ENCODE results near the gene POLK.

Gene POLK

GRCh38 chr5:75522025-75522424, 10.3 kb downstream of the POLK start:
- TF ChIP-seq, protein P1, sequence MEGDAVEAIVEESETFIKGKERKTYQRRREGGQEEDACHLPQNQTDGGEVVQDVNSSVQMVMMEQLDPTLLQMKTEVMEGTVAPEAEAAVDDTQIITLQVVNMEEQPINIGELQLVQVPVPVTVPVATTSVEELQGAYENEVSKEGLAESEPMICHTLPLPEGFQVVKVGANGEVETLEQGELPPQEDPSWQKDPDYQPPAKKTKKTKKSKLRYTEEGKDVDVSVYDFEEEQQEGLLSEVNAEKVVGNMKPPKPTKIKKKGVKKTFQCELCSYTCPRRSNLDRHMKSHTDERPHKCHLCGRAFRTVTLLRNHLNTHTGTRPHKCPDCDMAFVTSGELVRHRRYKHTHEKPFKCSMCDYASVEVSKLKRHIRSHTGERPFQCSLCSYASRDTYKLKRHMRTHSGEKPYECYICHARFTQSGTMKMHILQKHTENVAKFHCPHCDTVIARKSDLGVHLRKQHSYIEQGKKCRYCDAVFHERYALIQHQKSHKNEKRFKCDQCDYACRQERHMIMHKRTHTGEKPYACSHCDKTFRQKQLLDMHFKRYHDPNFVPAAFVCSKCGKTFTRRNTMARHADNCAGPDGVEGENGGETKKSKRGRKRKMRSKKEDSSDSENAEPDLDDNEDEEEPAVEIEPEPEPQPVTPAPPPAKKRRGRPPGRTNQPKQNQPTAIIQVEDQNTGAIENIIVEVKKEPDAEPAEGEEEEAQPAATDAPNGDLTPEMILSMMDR (IDR thresholded peaks at IDR 0.05; ENCODE audit: insufficient read depth, low read depth, low read length, missing control alignments), result no peak
- H3K4me3 ChIP-seq (ENCODE audit: low read depth, low read length), result no peak overlapping the region
- DNase-seq (ENCODE audit: low read depth), result no peak

DNA sequence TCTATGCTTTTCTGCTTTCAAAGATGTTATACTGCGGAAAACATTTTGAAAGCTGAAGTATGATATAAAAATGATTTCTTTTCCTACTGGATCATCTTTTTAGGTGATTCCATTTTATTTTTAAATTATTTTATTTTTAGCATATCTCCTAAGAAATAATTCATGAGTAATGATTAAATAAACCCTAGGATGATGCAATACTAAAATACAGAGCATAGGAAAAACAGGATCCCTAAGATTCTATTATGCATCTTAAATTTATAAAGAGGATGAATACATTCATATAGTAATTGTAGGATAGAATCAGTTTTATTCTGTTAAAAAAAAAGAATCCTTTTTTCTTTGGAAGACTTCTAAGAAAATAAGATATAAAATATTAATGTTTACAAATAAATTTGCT, 10.9 kb downstream of the POLK start:
- DNase-seq (ENCODE audit: low read depth), result no peak
- no peak overlapping the region for H3K4me3 ChIP-seq (ENCODE audit: low read depth, low read length)

DNA sequence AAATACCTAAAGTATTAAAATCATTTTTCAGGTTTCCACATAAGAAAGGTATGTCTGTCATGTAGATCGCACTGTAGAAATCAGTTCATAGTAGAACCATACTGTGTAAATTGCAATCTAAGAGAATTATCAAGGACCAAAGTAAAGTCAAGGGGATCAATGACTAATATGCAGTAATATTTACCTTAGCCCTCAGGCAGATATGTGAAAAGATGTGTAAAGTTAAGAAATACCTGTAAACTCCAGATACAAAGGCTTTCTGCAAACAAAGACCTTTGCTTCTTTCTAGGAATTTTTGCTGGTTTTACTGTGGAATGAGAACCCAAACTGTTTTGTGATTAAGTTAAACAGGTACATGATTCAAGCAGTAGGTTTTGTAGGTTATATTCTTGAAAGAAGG, 11.6 kb downstream of the POLK start:
- TF ChIP-seq, protein P1 (IDR thresholded peaks at IDR 0.05; ENCODE audit: insufficient read depth, low read depth, low read length, missing control alignments), result no peak
- peak overlapping the region; percentile 37 for H3K4me3 ChIP-seq (ENCODE audit: low read depth, low read length)
- DNase-seq (ENCODE audit: low read depth), result no peak

More for the DNA sequence above, 10.9 kb downstream of the POLK start:
- TF ChIP-seq, protein P1 (IDR thresholded peaks at IDR 0.05; ENCODE audit: insufficient read depth, low read depth, low read length, missing control alignments), result no peak

DNA sequence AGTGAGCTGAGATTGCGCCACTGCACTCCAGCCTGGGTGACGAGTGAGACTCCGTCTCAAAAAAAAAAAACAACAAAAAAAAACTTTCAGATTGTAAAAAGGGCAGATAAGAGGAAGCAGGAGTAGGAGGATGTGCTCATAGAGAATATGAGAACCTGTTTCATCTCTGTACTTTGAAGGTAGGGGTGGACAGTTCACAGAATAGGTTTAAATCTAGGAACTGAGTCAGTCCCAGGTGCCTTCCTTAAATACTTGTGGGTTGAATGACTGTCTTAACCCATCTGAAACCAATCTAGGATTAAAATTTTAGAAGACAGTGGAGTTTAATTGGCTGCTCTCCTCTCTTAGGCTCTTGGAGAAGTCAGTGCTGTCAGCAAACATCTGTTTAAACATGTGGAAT, 12.4 kb downstream of the POLK start:
- DNase-seq (ENCODE audit: low read depth), result peak; percentile 82
- TF ChIP-seq, protein P1 (IDR thresholded peaks at IDR 0.05; ENCODE audit: insufficient read depth, low read depth, low read length, missing control alignments), result no peak
- H3K4me3 ChIP-seq (ENCODE audit: low read depth, low read length), result peak overlapping the region; percentile 37; the same call in 1 of the 2 replicates

DNA sequence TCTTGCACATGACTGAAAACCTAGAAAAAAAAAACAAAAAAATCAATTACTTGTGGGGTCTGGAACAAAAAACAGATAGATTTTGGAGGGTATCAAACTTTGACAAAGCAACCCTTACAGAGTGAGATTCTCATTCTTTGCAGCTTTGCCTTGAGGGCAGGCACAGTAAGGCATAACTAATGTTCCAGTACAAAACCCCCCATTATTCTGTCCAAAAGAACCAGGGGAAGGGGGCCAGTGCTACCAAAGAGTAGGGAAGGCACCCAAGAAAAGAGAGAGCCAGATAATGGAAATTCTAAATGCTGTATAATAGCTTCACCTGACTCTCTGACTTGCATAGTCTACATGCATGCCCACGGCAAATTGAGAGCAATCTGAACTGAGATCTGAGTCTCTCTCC, 12.9 kb downstream of the POLK start:
- DNase-seq (ENCODE audit: low read depth), result no peak
- no peak overlapping the region for H3K4me3 ChIP-seq (ENCODE audit: low read depth, low read length)
- TF ChIP-seq, protein P1 (IDR thresholded peaks at IDR 0.05; ENCODE audit: insufficient read depth, low read depth, low read length, missing control alignments), result no peak

GRCh38 chr5:75525344-75525743, 13.7 kb downstream of the POLK start:
- TF ChIP-seq, protein P1 (IDR thresholded peaks at IDR 0.05; ENCODE audit: insufficient read depth, low read depth, low read length, missing control alignments), result no peak
- DNase-seq (ENCODE audit: low read depth), result no peak
- no peak overlapping the region for H3K4me3 ChIP-seq (ENCODE audit: low read depth, low read length)

DNA sequence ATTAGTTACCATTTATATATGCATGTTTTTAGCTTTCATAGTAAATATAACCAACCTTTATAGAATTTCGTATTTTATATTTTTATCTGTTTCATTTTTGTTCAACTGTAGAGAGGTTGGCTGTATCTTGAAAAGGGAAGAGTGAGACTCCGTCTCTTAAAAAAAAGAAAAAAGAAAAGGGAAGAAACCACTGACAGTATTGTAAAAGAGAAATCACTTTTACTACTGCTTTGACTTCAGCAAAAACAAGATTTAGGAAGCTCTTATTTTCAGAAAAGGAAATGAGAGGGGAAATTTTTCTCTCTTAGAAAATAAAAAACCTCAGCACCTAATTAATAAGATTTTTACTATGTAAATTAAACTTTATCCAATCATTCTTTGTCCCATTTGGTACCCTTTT, 14.4 kb downstream of the POLK start:
- no peak overlapping the region for H3K4me3 ChIP-seq (ENCODE audit: low read depth, low read length)
- TF ChIP-seq, protein P1 (IDR thresholded peaks at IDR 0.05; ENCODE audit: insufficient read depth, low read depth, low read length, missing control alignments), result no peak
- no peak for DNase-seq (ENCODE audit: low read depth)

All from GM12865 (cell line).